Measurements from ENCODE around the gene PCDHGA7. TPM values are rescaled to one million over a fixed set of nuclear protein-coding genes. Genes with fewer than 3 reads are reported as not detected.
"Not testable (repeated sequence)": the region's sequence is repeated elsewhere in the genome, so short reads cannot be mapped to it uniquely, and the experiment has no call there.

The PCDHGA7 gene
- total RNA-seq (2014; rRNA removed; shearing (Covaris generic)), result 0.06 and 0.42 TPM in 2 replicates

DNA sequence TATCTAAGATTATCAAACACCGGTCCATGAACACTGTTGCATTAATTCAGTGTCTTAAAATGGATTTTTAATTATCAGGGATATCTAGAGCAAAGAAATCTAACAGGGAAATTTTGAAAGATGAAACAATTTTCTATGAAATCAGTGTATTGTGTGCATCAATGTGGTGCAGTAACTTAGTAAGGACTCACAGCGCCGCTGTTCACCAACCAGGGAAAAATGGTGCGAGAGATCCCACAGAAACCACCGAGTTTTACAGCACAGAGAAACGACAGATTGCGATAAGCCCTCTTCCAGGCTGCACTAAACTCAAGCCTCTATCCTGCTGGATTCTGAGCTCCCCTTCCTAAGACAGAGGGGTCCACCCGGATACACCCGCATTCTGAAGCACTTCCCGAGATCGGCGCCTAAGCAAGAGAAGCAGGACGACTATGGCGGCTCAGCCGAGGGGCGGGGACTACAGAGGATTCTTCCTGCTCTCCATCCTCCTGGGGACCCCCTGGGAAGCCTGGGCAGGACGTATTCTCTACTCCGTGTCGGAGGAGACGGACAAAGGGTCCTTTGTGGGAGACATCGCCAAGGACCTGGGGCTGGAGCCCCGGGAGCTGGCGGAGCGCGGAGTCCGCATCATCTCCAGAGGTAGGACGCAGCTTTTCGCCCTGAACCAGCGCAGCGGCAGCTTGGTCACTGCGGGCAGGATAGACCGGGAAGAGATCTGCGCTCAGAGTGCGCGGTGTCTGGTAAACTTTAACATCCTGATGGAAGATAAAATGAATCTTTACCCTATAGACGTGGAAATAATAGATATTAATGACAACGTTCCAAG, at the start of gene PCDHGA7:
TSS of gene PCDHGA7 (plus strand) at position 274 of the 826 bp plus-strand sequence. CDS start at position 432, 158 bp downstream.
- DNase-seq (ENCODE audit: low read depth), result no peak

DNA sequence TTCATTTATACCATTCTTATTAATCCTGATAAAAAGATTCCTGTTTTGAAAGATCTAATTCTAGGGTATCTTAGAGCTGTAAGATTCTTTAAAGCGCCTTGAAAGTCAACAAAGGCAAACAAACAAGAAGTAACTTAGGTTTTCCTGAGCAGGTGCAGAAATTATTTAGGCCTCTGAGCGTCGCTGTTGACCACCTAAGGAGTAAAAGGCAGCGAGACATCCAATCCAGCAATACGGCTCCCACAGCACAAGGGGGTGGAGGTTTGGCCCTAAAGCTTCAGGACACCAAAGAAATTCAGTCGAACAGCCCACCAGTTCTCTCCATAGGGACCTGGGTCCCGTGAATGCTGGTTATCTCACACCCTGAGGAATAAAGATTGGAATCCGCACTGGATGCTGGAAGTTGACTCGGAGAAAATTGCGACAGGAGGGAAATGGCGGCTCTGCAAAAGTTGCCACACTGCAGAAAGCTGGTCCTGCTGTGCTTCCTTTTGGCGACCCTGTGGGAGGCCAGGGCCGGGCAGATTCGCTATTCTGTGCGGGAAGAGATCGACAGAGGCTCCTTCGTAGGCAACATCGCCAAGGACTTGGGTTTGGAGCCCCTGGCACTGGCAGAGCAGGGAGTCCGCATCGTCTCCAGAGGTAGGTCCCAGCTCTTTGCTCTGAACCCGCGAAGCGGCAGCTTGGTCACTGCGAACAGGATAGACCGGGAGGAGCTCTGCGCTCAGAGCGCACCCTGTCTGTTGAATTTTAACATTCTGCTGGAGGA, 43.8 kb upstream of the PCDHGA7 start, which contains the start of gene PCDHGA2:
TSS of gene PCDHGA2 (plus strand) at position 223 of the 769 bp plus-strand sequence.
- DNase-seq (ENCODE audit: low read depth), result peak; percentile 35

DNA sequence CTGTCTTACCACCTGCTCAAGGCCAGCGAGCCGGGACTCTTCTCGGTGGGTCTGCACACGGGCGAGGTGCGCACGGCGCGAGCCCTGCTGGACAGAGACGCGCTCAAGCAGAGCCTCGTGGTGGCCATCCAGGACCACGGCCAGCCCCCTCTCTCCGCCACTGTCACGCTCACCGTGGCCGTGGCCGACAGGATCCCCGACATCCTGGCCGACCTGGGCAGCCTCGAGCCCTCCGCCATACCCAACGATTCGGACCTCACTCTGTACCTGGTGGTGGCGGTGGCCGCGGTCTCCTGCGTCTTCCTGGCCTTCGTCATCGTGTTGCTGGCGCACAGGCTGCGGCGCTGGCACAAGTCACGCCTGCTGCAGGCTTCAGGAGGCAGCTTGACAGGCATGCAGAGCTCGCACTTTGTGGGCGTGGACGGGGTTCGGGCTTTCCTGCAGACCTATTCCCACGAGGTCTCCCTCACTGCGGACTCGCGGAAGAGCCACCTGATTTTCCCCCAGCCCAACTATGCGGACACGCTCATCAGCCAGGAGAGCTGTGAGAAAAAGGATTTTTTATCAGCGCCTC, 41.7 kb upstream of the PCDHGA7 start:
- not testable (repeated sequence) for DNase-seq (ENCODE audit: low read depth)

- no peak for DNase-seq (ENCODE audit: low read depth)
These were observed 39.8 kb upstream of the PCDHGA7 start for GRCh38 chr5:141342773-141343172.

DNA sequence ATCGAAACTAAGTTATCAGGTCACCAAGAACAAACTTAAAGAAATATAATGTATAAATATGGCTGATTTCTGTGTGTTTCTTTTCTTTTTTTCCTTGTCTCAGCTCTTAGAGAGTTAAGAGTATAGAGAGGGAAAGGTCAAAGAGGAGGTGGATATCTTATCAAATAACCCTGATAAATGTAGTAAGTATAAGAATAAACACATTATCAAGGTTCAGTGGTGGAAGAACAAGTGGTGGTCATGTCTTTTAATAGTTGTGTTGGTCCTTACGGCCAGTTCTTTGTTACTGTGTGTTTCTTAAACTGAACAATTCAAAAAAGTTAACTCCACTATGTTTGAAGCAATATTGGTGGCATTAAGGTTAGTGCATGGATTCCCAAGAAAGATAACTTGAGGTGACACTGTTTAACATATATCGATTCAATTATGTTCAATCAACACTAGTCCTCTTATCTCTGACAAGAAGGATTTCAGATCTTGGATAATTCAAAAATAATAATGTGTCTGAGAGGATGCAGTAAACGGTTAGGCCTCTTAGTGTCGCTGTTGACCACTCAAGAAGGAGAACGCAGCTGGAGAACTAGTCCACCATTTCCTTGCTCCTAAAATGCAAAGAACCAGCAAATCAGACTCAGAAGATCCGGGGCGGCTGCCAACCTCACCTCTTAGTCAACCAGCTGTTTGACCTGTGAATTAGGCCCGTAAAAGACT, 39.1 kb upstream of the PCDHGA7 start, which contains the start of gene PCDHGA3:
TSS of gene PCDHGA3 (plus strand) at position 588 of the 711 bp plus-strand sequence. CDS start 205 bp downstream, outside the sequence.
- DNase-seq (ENCODE audit: low read depth), result peak; percentile 46

GRCh38 chr5:141343953-141344463, 38.5 kb upstream of the PCDHGA7 start:
- DNase-seq (ENCODE audit: low read depth), result no peak

- no peak for DNase-seq (ENCODE audit: low read depth)
These were observed 37.2 kb upstream of the PCDHGA7 start for GRCh38 chr5:141345327-141345726.

- DNase-seq (ENCODE audit: low read depth), result not testable (repeated sequence)
These were observed 36.5 kb upstream of the PCDHGA7 start for GRCh38 chr5:141346017-141346416.

- peak; percentile 73 for DNase-seq (ENCODE audit: low read depth)
These were observed 32.5 kb upstream of the PCDHGA7 start, which contains the start of gene PCDHGB1 for GRCh38 chr5:141349917-141350619. PCDHGB1 (plus strand) TSS chr5:141350099; CDS start chr5:141350261, 162 bp downstream.

GRCh38 chr5:141351591-141351990, 31.0 kb upstream of the PCDHGA7 start:
- DNase-seq (ENCODE audit: low read depth), result no peak

GRCh38 chr5:141354900-141355469, 27.6 kb upstream of the PCDHGA7 start, which contains the start of gene PCDHGA4:
PCDHGA4 (plus strand) TSS chr5:141355021; CDS start chr5:141355108, 87 bp downstream.
- DNase-seq (ENCODE audit: low read depth), result no peak

DNA sequence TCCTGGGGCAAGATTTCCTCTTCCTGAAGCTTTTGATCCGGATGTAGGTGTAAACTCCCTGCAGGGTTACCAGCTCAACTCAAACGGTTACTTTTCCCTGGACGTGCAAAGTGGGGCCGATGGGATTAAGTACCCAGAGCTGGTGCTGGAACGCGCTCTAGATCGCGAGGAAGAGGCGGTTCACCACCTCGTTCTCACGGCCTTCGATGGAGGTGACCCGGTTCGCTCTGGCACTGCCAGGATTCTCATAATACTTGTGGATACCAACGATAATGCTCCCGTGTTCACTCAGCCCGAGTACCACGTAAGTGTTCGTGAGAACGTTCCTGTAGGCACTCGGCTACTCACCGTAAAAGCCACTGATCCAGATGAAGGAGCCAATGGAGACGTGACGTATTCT, 26.9 kb upstream of the PCDHGA7 start:
- DNase-seq (ENCODE audit: low read depth), result no peak

GRCh38 chr5:141356133-141356532, 26.4 kb upstream of the PCDHGA7 start:
- no peak for DNase-seq (ENCODE audit: low read depth)

GRCh38 chr5:141356950-141357349, 25.6 kb upstream of the PCDHGA7 start:
- no peak for DNase-seq (ENCODE audit: low read depth)

DNA sequence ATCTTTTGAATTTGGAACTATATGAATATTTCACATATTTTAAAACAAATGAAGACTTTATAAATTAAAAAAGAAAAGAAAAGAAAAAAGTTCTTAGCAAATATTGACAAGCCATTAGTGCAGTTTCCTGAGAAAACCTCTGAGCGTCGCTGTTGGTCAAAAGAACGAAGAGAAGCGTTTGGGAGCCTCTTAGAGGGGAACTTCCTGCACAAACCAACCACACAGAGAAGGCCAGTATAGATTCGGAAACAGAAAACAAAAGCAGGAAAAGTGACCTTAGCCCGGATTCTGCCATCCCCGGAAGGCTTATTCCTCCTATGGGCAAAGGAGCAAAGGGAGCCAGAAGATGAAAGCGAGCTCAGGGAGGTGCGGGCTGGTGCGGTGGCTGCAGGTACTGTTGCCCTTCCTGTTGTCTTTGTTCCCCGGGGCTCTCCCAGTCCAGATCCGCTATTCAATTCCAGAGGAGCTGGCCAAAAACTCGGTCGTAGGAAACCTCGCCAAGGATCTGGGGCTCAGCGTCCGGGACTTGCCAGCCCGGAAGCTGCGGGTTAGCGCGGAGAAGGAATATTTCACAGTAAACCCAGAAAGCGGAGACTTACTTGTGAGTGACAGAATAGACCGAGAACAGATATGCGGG, 22.6 kb upstream of the PCDHGA7 start, which contains the start of gene PCDHGB2:
TSS of gene PCDHGB2 (plus strand) at position 205 of the 637 bp plus-strand sequence. CDS start at position 347, 142 bp downstream.
- DNase-seq (ENCODE audit: low read depth), result peak; percentile 36

GRCh38 chr5:141360685-141361084, 21.9 kb upstream of the PCDHGA7 start:
- no peak for DNase-seq (ENCODE audit: low read depth)

DNA sequence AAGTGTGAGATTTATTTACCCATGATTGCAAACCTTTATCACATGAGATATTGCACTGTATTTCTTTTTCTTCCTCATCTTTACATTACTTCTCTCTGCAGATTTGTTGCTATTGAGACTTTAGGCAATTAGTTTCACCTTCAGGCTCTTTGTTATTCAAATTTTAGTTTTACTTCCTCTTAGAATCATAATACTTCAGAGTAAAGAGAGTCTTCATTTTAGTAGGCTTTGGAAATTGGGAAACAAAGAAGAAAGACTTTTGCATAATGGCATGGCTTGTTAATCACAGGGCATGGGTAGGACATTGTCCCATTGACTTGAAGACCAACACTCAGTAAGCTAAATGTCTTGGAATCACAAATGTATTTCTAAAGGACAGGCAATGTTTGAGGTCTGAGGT, 19.8 kb upstream of the PCDHGA7 start:
- no peak for DNase-seq (ENCODE audit: low read depth)

GRCh38 chr5:141363952-141364660, 18.4 kb upstream of the PCDHGA7 start, which contains the start of gene PCDHGA5:
PCDHGA5 (plus strand) TSS chr5:141364162; CDS start chr5:141364331, 169 bp downstream.
- no peak for DNase-seq (ENCODE audit: low read depth)
